OCI-LY1 (cell line): Measurements from ENCODE around the gene CSAG3.
"Not testable (repeated sequence)": the region's sequence is repeated elsewhere in the genome, so short reads cannot be mapped to it uniquely, and the experiment has no call there.

ENCODE experiments used
- H2AFZ ChIP-seq: fragments of 200-600 bp; sonication (generic), shearing (Covaris generic); 2 replicates; pipeline ENCODE4 v1.6.0; 2014; ENCODE audit warnings: antibody characterized with exemption, mild to moderate bottlenecking, low read length
- H3F3A ChIP-seq: fragments of 200-600 bp; sonication (generic), shearing (Covaris generic); 2 replicates; pipeline ENCODE4 v1.6.0; 2014; ENCODE audit warnings: mild to moderate bottlenecking, antibody characterized with exemption, low read length, moderate library complexity; ENCODE audit not compliant: insufficient read depth
- H3K27ac ChIP-seq: fragments of 200-600 bp; sonication (generic); 2 replicates; pipeline ENCODE4 v1.5.1; 2014; ENCODE audit warnings: low read length, mixed run types, mild to moderate bottlenecking, low read depth; ENCODE audit not compliant: poor library complexity, severe bottlenecking
- H3K27me3 ChIP-seq: fragments of 200-600 bp; sonication (generic); 2 replicates; pipeline ENCODE4 v1.6.0; 2014; ENCODE audit warnings: antibody characterized with exemption, mild to moderate bottlenecking, low read length, moderate library complexity; ENCODE audit not compliant: insufficient read depth
- H3K36me3 ChIP-seq: fragments of 200-600 bp; sonication (generic); 2 replicates; pipeline ENCODE4 v1.6.1; 2014; ENCODE audit warnings: mild to moderate bottlenecking, antibody characterized with exemption, low read length, moderate library complexity, mixed read lengths; ENCODE audit not compliant: insufficient read depth
- H3K4me1 ChIP-seq: fragments of 200-600 bp; sonication (generic); 2 replicates; pipeline ENCODE4 v1.5.1; 2014; ENCODE audit warnings: mild to moderate bottlenecking, low read length, moderate library complexity; ENCODE audit not compliant: insufficient read depth, severe bottlenecking
- H3K4me2 ChIP-seq: fragments of 200-600 bp; sonication (generic), shearing (Covaris generic); 2 replicates; pipeline ENCODE4 v1.6.1; 2014; ENCODE audit warnings: low read length
- H3K4me3 ChIP-seq: fragments of 200-600 bp; sonication (generic); 2 replicates; pipeline ENCODE4 v1.5.1; 2014; ENCODE audit warnings: low read length, low read depth, mild to moderate bottlenecking, mixed read lengths; ENCODE audit not compliant: poor library complexity, severe bottlenecking
- H3K79me2 ChIP-seq: fragments of 200-600 bp; shearing (Covaris generic); 2 replicates; pipeline ENCODE4 v1.6.1; 2016; ENCODE audit warnings: mixed run types, low read length, mixed read lengths; ENCODE audit not compliant: insufficient read depth
- H3K9ac ChIP-seq: fragments of 200-600 bp; sonication (generic), shearing (Covaris generic); 2 replicates; pipeline ENCODE4 v1.6.1; 2014; ENCODE audit warnings: mild to moderate bottlenecking, low read length, mixed read lengths
- H3K9me2 ChIP-seq: fragments of 200-600 bp; sonication (generic), shearing (Covaris generic); 2 replicates; pipeline ENCODE4 v1.6.1; 2014; ENCODE audit warnings: low read depth, mild to moderate bottlenecking, low read length, mixed read lengths
- H3K9me3 ChIP-seq: fragments of 200-600 bp; shearing (Covaris generic); 2 replicates; pipeline ENCODE4 v1.6.1; 2014; ENCODE audit warnings: low read length, mixed read lengths
- H4K20me1 ChIP-seq: fragments of 200-600 bp; sonication (generic), shearing (Covaris generic); 2 replicates; pipeline ENCODE4 v1.6.0; 2016; ENCODE audit warnings: mild to moderate bottlenecking, low read length; ENCODE audit not compliant: insufficient read depth
- EZH2 ChIP-seq: fragments of 200-600 bp; sonication (generic), shearing (Covaris generic); IDR thresholded peaks from 2 replicates; pipeline ENCODE4 v1.8.0; 2017; ENCODE audit warnings: borderline replicate concordance, mixed run types, mild to moderate bottlenecking, antibody characterized with exemption, low read length, moderate library complexity, mixed read lengths
- TF ChIP-seq, protein P1 (sequence below): fragments of 200-600 bp; sonication (generic), shearing (Covaris generic); IDR thresholded peaks from 2 replicates; pipeline ENCODE4 v1.5.1; 2017; ENCODE audit warnings: mild to moderate bottlenecking, antibody characterized with exemption, low read length, moderate library complexity, mixed read lengths

CSAG3 gene

DNA sequence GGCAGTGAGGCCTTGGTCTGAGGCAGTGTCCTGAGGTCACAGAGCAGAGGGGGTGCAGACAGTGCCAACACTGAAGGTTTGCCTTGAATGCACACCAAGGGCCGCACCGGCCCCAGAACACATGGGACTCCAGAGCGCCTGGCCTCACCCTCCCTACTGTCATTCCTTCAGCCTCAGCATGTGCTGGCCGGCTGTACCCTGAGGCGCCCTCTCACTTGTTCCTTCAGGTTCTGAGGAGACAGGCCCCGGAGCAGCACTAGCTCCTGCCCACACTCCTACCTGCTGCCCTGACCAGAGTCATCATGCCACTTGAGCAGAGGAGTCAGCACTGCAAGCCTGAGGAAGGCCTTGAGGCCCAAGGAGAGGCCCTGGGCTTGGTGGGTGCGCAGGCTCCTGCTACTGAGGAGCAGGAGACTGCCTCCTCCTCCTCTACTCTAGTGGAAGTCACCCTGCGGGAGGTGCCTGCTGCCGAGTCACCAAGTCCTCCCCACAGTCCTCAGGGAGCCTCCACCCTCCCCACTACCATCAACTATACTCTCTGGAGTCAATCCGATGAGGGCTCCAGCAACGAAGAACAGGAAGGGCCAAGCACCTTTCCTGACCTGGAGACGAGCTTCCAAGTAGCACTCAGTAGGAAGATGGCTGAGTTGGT, 23.0 kb upstream of the CSAG3 start:
- H3K27me3 ChIP-seq, result no peaks in the 10 kb centered on the region

DNA sequence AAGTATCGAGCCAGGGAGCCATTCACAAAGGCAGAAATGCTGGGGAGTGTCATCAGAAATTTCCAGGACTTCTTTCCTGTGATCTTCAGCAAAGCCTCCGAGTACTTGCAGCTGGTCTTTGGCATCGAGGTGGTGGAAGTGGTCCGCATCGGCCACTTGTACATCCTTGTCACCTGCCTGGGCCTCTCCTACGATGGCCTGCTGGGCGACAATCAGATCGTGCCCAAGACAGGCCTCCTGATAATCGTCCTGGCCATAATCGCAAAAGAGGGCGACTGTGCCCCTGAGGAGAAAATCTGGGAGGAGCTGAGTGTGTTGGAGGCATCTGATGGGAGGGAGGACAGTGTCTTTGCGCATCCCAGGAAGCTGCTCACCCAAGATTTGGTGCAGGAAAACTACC, 22.5 kb upstream of the CSAG3 start:
- not testable (repeated sequence) for H3K36me3 ChIP-seq, H3K9me2 ChIP-seq, H3K9ac ChIP-seq, H3K27ac ChIP-seq, H3F3A ChIP-seq, H4K20me1 ChIP-seq, H3K9me3 ChIP-seq, H3K4me3 ChIP-seq, H3K27me3 ChIP-seq, H3K4me1 ChIP-seq, H3K79me2 ChIP-seq, H2AFZ ChIP-seq, H3K4me2 ChIP-seq

More for the DNA sequence above, 23.0 kb upstream of the CSAG3 start:
- Histone ChIP-seq H4K20me1 (no peaks in the 10 kb centered on the region), H3K79me2 (no peaks in the 10 kb centered on the region), H3K9me3 (no peaks in the 10 kb centered on the region), H3K4me1 (no peaks in the 10 kb centered on the region), H3K36me3 (no peaks in the 10 kb centered on the region), H2AFZ (no peak overlapping the region), H3K27ac (no peak overlapping the region), H3K9me2 (no peaks in the 10 kb centered on the region), H3K4me3 (no peak overlapping the region), H3K4me2 (no peak overlapping the region), H3K9ac (no peak overlapping the region), H3F3A (no peaks in the 10 kb centered on the region)
- TF ChIP-seq, protein P1, sequence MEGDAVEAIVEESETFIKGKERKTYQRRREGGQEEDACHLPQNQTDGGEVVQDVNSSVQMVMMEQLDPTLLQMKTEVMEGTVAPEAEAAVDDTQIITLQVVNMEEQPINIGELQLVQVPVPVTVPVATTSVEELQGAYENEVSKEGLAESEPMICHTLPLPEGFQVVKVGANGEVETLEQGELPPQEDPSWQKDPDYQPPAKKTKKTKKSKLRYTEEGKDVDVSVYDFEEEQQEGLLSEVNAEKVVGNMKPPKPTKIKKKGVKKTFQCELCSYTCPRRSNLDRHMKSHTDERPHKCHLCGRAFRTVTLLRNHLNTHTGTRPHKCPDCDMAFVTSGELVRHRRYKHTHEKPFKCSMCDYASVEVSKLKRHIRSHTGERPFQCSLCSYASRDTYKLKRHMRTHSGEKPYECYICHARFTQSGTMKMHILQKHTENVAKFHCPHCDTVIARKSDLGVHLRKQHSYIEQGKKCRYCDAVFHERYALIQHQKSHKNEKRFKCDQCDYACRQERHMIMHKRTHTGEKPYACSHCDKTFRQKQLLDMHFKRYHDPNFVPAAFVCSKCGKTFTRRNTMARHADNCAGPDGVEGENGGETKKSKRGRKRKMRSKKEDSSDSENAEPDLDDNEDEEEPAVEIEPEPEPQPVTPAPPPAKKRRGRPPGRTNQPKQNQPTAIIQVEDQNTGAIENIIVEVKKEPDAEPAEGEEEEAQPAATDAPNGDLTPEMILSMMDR, result no peak
- TF ChIP-seq EZH2, result no peak

DNA sequence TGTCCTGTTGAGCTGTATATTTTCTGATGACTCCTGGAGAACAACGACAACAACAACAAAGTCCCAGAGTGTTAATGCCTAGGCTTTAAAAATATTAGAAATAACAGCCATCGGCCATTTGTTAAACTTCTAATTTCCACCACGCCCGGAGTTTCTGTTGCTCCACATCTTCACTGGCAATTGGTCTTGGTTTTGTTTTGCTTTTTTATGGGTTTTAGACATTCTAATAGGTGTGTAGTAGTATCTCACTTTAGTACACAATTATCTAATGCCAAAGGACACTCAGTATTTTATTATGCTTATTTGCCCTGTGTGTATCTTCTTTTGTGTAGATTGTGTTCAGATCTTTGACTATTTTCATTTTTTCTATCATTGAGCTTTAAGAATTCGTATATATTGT, 20.5 kb upstream of the CSAG3 start:
- TF ChIP-seq, protein P1, result no peak
- TF ChIP-seq EZH2, result no peak
- Histone ChIP-seq H3K36me3 (no peaks in the 10 kb centered on the region), H3K9me3 (no peaks in the 10 kb centered on the region)

DNA sequence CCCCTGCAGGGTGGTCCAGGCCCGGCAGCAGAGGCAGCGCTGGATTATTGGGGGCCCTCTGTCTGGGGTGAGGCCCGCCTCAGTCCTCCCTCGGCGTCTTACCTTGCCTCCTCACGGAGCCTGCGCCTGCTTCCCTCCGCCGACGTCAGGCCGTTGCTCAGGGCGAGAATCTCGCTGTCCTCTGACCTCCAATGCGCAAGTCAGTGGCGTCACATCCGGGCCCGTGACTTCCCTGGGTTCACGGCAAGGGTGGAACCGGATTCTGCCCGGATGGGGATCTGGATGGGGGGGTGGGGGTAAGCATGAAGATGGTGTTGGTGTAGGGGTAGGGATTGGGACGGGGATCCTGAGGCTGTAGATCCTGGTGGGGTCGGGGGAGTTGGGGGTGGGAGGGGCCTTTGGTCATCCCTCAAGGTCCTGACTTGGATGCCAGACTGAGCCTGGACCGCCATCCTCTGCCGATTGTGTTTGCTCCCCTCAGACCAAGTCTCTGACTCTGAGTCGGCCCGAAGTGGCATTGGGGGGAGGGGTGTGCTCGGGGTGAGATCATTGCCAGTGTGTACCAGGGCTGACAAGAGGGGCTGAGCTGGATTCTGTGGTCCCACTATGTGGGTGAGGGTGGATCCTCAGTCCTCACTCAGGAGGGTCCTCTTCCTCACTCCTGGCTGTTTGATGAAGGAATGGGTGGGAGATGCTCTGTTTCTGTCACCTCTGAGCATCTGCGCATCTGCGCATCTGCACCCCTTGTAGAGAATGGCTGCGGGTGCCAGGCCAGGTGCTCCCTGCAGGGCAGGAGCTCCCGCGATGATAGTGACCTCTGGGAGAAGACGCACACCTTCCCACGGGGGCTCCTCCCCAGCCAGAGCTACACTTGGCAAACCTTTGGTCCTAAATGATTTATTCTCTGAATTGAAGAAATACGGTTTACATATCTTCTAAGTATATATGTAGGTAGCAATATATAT, 5.0 kb upstream of the CSAG3 start, which contains the start of gene MAGEA2:
MAGEA2 (minus strand) TSS at position 157 of the 965 bp plus-strand sequence. CDS start 2,479 bp downstream, outside the sequence.
- not testable (repeated sequence) for H3K4me2 ChIP-seq, H3K9me2 ChIP-seq, H3K4me1 ChIP-seq, H3K36me3 ChIP-seq, H3K4me3 ChIP-seq, H3F3A ChIP-seq, H3K9me3 ChIP-seq, H2AFZ ChIP-seq, H3K9ac ChIP-seq, H3K27me3 ChIP-seq, H3K79me2 ChIP-seq, H4K20me1 ChIP-seq, H3K27ac ChIP-seq

More for the DNA sequence above, 20.5 kb upstream of the CSAG3 start:
- Histone ChIP-seq H3K27ac (no peak overlapping the region), H3K9me2 (no peaks in the 10 kb centered on the region), H3F3A (no peaks in the 10 kb centered on the region), H3K4me2 (no peak overlapping the region), H3K9ac (no peak overlapping the region), H4K20me1 (no peaks in the 10 kb centered on the region), H3K27me3 (no peaks in the 10 kb centered on the region), H2AFZ (no peak overlapping the region), H3K4me1 (no peaks in the 10 kb centered on the region), H3K4me3 (no peak overlapping the region), H3K79me2 (no peaks in the 10 kb centered on the region)

DNA sequence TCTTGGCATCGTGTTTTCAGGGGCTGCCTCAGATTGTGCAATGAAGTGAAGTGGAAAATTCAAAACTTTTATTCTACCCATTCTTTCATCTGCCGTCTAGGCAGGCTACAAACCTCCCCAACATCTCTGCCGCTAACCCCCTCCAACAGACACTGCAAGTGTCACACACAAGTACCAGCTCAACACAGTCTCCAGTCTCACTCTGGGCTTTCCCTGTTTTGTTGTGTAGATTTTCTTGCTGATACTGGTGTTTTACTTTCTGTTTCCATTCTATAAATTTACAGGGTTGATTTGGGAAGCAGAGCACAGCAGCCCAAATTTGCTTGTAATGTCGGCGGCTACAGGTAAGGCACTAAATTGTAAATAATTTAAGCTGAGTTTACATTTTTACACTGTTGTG, 4.1 kb upstream of the CSAG3 start:
- not testable (repeated sequence) for H3K27me3 ChIP-seq, H4K20me1 ChIP-seq, H3F3A ChIP-seq, H3K9ac ChIP-seq, H3K4me2 ChIP-seq, H2AFZ ChIP-seq, H3K9me3 ChIP-seq, H3K9me2 ChIP-seq, H3K27ac ChIP-seq, H3K4me3 ChIP-seq, H3K4me1 ChIP-seq, H3K79me2 ChIP-seq, H3K36me3 ChIP-seq

DNA sequence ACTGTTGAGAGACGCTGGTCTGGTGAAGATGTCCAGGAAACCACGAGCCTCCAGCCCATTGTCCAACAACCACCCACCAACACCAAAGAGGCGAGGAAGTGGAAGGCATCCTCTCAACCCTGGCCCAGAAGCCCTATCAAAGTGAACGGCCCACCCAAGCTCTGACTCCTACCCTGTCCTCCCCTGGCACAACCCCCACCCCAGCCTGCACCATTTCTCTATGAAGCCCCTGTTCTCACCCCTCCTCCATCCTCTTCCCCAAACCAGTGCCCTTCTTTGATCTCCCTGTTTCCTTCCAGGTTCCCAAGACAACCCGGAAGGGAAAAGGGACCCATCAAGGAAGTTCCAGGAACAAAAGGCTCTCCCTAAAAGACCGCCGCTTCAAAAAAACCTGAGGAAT, 526 bp downstream of the CSAG3 start:
- H3K79me2 ChIP-seq, H3F3A ChIP-seq, H2AFZ ChIP-seq, H3K27me3 ChIP-seq, H3K36me3 ChIP-seq, H4K20me1 ChIP-seq, H3K9me3 ChIP-seq, H3K27ac ChIP-seq, H3K4me3 ChIP-seq, H3K9me2 ChIP-seq, H3K4me1 ChIP-seq, H3K9ac ChIP-seq, H3K4me2 ChIP-seq: not testable (repeated sequence)
